HG03378 (cell line): ENCODE results near the gene NTSR2.
"Not testable (repeated sequence)": the region's sequence is repeated elsewhere in the genome, so short reads cannot be mapped to it uniquely, and the experiment has no call there.

Experiments
- ATAC-seq: cut with Tn5 transposase; IDR thresholded peaks from one replicate; pipeline ENCODE4 v1.9.1; 2021; ENCODE audit warnings: mild to moderate bottlenecking, moderate library complexity; ENCODE audit not compliant: unreplicated experiment

The NTSR2 gene

DNA sequence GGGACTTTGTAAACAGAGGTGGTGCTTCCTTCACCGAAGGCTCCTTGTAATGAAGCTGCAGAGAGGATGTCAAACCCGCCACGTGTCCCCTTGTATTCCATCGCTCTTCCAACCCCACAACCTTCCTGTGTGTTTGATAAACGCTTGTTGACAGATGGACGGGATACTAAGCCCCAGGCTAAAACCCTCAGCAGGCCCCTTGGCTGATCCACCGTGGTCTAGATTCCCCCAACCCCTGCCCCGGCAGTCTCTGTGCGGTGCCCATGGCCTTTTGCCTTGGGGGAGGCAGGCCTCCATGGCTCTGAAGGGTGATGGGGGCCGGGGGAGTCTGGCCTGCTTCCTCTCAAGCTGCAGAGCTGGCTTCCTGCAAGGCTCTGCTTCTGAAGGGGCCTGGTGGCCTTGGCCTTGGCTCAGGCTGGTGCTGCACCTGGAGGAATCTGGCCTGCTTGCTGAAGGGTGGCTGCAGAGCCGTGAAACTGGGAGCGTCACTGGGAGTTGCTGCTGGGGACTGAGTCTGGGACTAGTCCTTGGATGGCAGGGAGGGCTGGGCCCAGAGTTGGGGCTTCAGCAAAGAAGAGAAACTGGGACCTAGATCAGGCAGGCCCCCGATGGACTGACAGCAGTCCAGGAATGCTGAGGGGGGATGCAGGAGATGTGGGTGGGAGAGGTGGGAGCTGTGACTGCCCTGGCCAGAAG is 9.6 kb upstream of the NTSR2 start:
- no peak for ATAC-seq

DNA sequence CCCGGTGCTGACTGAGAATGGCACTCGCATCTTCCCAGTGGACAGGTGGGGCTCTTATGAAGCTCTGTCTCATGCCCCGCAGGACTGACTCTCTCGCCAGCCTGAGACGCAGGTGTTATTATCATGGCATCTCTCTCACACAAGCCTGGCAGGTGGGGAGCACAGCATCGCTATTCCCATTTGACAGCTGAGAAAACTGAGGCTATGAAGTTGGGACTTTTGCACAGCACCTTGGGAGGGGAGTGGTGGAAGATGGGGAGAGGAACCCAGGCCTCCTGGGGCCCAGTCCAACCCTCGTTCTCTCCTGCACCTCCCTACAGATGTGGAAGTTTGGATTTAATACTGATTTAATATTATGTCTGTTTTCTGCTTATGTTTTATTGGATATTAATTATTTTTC is 9.0 kb upstream of the NTSR2 start:
- no peak for ATAC-seq

GRCh38 chr2:11678306-11678960 is 8.4 kb upstream of the NTSR2 start:
- no peak for ATAC-seq

GRCh38 chr2:11677136-11678055 is 7.4 kb upstream of the NTSR2 start:
- ATAC-seq = no peak

GRCh38 chr2:11676640-11677039 is 6.6 kb upstream of the NTSR2 start:
- no peak for ATAC-seq

- ATAC-seq = no peak
Measured at GRCh38 chr2:11675423-11676112, 5.6 kb upstream of the NTSR2 start.

GRCh38 chr2:11674983-11675382 is 5.0 kb upstream of the NTSR2 start:
- ATAC-seq = no peak

GRCh38 chr2:11672407-11672806 is 2.4 kb upstream of the NTSR2 start:
- no peak for ATAC-seq

DNA sequence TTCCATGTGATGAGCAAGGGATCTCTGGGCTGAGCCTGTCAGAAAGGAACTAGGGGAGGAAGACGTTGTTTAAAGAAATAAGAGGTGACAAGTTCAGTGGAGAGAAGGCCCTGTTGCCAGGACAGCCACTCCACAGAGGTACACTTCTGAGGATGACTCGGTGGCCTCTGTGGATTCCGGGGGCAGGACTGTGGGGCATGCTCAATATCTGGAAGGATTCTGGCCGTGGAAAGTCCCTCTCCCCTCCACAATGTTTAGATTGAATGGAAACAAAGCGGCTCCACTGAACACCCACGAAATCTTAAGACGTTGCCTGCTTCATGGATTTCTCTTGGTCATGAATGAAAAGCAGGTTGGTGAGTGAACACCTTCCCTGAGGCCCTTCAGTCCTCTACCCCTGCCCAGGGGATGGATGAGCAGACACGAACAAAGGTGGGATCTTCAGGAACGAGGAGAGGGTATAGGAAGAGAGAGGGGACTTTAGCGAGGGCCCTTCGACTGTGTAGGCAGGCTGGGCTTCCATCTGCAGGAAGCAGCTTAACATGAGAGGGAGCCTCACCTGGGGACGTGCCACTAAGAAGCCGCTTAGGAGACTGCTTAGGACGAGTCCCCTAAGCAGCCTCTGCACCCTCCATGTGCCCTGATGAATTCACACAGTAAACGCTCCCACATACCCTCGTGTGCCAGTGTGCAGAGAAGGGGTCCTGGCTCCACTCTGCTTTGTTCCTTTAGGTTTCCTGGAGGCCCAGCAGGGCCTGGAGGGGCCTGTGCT is 1.9 kb downstream of the NTSR2 start:
- no peak for ATAC-seq

DNA sequence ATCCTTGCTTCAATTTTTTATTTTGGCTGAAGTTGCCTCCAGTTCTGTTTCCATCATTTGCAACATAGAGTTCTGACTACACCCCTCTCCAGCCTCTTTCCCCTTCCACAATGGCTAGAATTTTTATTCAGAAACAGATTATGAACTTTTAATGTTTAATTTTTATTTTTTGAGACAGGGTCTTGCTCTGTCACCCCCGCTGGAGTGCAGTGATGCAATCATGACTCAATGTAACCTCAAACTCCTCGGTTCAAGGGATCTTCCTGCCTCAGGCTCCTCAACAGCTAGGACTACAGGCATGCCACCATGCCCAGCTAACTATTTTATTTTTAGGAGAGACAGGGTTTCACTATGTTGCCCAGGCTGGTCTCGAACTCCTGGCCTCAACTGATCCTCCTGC is 2.8 kb downstream of the NTSR2 start:
- no peak for ATAC-seq

GRCh38 chr2:11665510-11666362 is 4.3 kb downstream of the NTSR2 start:
- no peak for ATAC-seq

GRCh38 chr2:11665028-11665427 is 5.0 kb downstream of the NTSR2 start:
- ATAC-seq = no peak

DNA sequence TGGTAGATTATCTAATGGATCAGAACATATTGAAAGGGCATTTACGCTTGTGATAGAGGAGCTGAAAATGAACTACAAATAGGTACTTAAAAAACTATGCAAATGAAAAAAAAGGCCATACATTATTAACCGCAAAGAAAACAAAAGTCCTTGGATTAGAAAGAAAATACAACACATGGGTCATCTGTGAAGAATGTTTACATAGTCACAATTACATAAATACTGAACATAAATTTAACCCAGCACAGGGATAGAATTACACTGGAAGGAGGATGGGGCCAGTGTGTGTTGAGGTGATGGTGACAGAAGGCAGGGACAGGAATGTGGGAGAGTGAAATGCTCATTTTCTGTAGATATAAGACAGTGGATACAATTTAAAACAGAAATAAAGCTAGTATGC is 6.6 kb downstream of the NTSR2 start:
- ATAC-seq = no peak

DNA sequence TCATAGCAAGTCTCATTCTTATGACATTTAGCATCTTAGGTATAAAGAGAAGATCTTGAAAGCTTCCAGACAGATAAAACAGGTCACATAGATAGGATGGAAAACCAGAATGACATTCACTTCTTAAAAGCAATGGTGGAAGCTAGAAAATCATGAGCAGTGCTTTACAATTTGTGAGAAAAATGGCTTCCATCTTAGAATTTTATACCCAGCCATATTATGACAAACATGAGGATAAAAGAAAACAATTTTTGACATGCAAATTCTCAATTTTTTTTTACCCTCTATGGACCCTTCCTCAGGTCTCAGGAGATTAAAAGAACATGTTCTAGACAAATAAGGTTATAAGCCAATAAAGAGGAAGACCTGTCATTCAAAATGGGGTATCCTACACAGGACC is 7.1 kb downstream of the NTSR2 start:
- no peak for ATAC-seq

GRCh38 chr2:11661891-11662435 is 8.0 kb downstream of the NTSR2 start:
- ATAC-seq = no peak

GRCh38 chr2:11660396-11660795 is 9.6 kb downstream of the NTSR2 start:
- ATAC-seq = not testable (repeated sequence)

DNA sequence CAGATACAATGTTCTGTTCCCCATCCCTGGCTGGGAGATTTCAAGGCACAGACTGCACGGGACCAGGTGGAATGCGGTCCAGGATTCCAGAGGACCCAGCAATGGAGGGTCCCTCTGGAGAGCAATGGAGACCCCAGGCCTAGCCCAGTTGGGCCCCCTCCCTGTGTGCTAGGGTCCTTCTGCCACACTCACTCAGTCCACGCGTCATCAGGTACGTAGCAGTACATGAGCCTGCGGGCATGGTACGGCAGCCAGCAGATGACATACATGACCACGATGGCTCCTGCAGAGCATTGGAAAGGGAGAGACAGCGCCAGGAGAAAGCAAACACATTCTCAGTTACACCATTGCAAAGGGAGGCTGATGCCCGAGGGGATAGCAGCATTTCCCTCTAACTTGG is 10.1 kb downstream of the NTSR2 start:
- ATAC-seq = no peak

DNA sequence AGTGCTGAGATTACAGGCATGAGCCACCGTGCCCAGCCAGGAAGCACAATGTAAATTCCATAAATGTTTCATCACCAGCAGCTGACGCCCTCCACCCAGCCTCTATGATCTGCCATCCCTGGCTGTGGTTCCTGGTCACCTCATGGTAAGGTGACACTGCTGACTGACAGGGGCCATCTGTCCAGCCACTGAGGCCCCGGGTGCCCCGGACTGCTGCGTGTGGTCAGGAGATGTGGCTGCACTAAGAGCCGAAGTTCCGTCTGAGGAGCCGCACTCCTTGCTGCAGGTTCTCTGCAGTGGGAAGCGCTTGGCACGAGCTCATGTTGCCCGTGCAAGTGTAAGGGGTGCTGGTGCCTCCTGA is 10.9 kb downstream of the NTSR2 start:
- ATAC-seq = no peak
